ENCODE results near the gene TPO. TPM values are rescaled to one million over a fixed set of nuclear protein-coding genes. Genes with fewer than 3 reads are reported as not detected.

TPO gene
- total RNA-seq, 1 experiment from 2014 or later = not detected

- Mint-ChIP-seq H3K27ac (no peak overlapping the region), H3K36me3 (peaks cover 7% of the 10 kb centered on the region; the same call in 1 of the 2 replicates), H3K4me1 (no peaks in the 10 kb centered on the region), H3K4me3 (no peak overlapping the region), H3K9me3 (peaks cover 21% of the 10 kb centered on the region), H3K27me3 (ENCODE audit: low read depth) (peaks cover 22% of the 10 kb centered on the region)
- no peak for TF ChIP-seq ZNF317 (CRISPR knock-in tag; IDR thresholded peaks at IDR 0.05; ENCODE audit: borderline replicate concordance, low read depth)
- no peak for TF ChIP-seq ZMAT4 (CRISPR knock-in tag; IDR thresholded peaks at IDR 0.05)
- no peak for TF ChIP-seq TP53 (CRISPR knock-in tag; IDR thresholded peaks at IDR 0.05)
- TF ChIP-seq, protein P1, sequence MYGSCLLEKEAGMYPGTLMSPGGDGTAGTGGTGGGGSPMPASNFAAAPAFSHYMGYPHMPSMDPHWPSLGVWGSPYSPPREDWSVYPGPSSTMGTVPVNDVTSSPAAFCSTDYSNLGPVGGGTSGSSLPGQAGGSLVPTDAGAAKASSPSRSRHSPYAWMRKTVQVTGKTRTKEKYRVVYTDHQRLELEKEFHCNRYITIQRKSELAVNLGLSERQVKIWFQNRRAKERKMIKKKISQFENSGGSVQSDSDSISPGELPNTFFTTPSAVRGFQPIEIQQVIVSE (CRISPR knock-in tag; IDR thresholded peaks at IDR 0.05; ENCODE audit: borderline replicate concordance) = no peak
- TF ChIP-seq NFE2L1 (CRISPR knock-in tag; IDR thresholded peaks at IDR 0.05) = no peak
- TF ChIP-seq SP1 (CRISPR knock-in tag; conservative IDR thresholded peaks at IDR 0.05) = no peak
- TF ChIP-seq, protein P2, sequence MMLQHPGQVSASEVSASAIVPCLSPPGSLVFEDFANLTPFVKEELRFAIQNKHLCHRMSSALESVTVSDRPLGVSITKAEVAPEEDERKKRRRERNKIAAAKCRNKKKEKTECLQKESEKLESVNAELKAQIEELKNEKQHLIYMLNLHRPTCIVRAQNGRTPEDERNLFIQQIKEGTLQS (CRISPR knock-in tag; conservative IDR thresholded peaks at IDR 0.05) = no peak
- no peak for TF ChIP-seq ZNF219 (CRISPR knock-in tag; IDR thresholded peaks at IDR 0.05; ENCODE audit: borderline replicate concordance)
- TF ChIP-seq, protein P3, sequence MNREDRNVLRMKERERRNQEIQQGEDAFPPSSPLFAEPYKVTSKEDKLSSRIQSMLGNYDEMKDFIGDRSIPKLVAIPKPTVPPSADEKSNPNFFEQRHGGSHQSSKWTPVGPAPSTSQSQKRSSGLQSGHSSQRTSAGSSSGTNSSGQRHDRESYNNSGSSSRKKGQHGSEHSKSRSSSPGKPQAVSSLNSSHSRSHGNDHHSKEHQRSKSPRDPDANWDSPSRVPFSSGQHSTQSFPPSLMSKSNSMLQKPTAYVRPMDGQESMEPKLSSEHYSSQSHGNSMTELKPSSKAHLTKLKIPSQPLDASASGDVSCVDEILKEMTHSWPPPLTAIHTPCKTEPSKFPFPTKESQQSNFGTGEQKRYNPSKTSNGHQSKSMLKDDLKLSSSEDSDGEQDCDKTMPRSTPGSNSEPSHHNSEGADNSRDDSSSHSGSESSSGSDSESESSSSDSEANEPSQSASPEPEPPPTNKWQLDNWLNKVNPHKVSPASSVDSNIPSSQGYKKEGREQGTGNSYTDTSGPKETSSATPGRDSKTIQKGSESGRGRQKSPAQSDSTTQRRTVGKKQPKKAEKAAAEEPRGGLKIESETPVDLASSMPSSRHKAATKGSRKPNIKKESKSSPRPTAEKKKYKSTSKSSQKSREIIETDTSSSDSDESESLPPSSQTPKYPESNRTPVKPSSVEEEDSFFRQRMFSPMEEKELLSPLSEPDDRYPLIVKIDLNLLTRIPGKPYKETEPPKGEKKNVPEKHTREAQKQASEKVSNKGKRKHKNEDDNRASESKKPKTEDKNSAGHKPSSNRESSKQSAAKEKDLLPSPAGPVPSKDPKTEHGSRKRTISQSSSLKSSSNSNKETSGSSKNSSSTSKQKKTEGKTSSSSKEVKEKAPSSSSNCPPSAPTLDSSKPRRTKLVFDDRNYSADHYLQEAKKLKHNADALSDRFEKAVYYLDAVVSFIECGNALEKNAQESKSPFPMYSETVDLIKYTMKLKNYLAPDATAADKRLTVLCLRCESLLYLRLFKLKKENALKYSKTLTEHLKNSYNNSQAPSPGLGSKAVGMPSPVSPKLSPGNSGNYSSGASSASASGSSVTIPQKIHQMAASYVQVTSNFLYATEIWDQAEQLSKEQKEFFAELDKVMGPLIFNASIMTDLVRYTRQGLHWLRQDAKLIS (CRISPR knock-in tag; IDR thresholded peaks at IDR 0.05; ENCODE audit: borderline replicate concordance) = no peak
- TF ChIP-seq FOXJ3 (CRISPR knock-in tag; IDR thresholded peaks at IDR 0.05; ENCODE audit: borderline replicate concordance) = no peak
- TF ChIP-seq, protein P4, sequence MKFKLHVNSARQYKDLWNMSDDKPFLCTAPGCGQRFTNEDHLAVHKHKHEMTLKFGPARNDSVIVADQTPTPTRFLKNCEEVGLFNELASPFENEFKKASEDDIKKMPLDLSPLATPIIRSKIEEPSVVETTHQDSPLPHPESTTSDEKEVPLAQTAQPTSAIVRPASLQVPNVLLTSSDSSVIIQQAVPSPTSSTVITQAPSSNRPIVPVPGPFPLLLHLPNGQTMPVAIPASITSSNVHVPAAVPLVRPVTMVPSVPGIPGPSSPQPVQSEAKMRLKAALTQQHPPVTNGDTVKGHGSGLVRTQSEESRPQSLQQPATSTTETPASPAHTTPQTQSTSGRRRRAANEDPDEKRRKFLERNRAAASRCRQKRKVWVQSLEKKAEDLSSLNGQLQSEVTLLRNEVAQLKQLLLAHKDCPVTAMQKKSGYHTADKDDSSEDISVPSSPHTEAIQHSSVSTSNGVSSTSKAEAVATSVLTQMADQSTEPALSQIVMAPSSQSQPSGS (CRISPR knock-in tag; IDR thresholded peaks at IDR 0.05; ENCODE audit: borderline replicate concordance, low read depth) = no peak
- no peak for TF ChIP-seq MXD4 (CRISPR knock-in tag; IDR thresholded peaks at IDR 0.05; ENCODE audit: borderline replicate concordance)
- TF ChIP-seq CREM (CRISPR knock-in tag; IDR thresholded peaks at IDR 0.05) = no peak
- TF ChIP-seq ZNF416 (CRISPR knock-in tag; IDR thresholded peaks at IDR 0.05) = no peak
- no peak for TF ChIP-seq GTF2I (CRISPR knock-in tag; conservative IDR thresholded peaks at IDR 0.05)
- no peak for TF ChIP-seq NR1H2 (CRISPR knock-in tag; IDR thresholded peaks at IDR 0.05)
- TF ChIP-seq SOX15 (CRISPR knock-in tag; IDR thresholded peaks at IDR 0.05) = no peak
- ChIA-PET CTCF (no interaction called here), POLR2A (no interaction called here)
- DNase-seq (ENCODE audit: low spot score) (no peak), ATAC-seq (no peak)
Measured at GRCh38 chr2:1420746-1421480, 7.7 kb downstream of the TPO start.

- TF ChIP-seq MLX (CRISPR knock-in tag; IDR thresholded peaks at IDR 0.05) (no peak), ZNF416 (CRISPR knock-in tag; IDR thresholded peaks at IDR 0.05) (no peak), SMAD4 (CRISPR knock-in tag; IDR thresholded peaks at IDR 0.05) (no peak)
- TF ChIP-seq, protein P3 (CRISPR knock-in tag; IDR thresholded peaks at IDR 0.05; ENCODE audit: borderline replicate concordance) = no peak
- Mint-ChIP-seq H3K27me3 (ENCODE audit: low read depth) (peaks cover 25% of the 10 kb centered on the region), H3K36me3 (peaks cover 7% of the 10 kb centered on the region; the same call in 1 of the 2 replicates), H3K9me3 (peaks cover 26% of the 10 kb centered on the region), H3K4me1 (no peaks in the 10 kb centered on the region), H3K27ac (no peak overlapping the region), H3K4me3 (no peak overlapping the region)
- ChIA-PET CTCF (no interaction called here), POLR2A (no interaction called here)
- no peak for ATAC-seq
- DNase-seq (ENCODE audit: low spot score) = no peak
Measured at GRCh38 chr2:1421731-1422130, 8.5 kb downstream of the TPO start.
